ENCODE data around the gene MRPL10.
"Not testable (repeated sequence)": the region's sequence is repeated elsewhere in the genome, so short reads cannot be mapped to it uniquely, and the experiment has no call there.

The MRPL10 gene

DNA sequence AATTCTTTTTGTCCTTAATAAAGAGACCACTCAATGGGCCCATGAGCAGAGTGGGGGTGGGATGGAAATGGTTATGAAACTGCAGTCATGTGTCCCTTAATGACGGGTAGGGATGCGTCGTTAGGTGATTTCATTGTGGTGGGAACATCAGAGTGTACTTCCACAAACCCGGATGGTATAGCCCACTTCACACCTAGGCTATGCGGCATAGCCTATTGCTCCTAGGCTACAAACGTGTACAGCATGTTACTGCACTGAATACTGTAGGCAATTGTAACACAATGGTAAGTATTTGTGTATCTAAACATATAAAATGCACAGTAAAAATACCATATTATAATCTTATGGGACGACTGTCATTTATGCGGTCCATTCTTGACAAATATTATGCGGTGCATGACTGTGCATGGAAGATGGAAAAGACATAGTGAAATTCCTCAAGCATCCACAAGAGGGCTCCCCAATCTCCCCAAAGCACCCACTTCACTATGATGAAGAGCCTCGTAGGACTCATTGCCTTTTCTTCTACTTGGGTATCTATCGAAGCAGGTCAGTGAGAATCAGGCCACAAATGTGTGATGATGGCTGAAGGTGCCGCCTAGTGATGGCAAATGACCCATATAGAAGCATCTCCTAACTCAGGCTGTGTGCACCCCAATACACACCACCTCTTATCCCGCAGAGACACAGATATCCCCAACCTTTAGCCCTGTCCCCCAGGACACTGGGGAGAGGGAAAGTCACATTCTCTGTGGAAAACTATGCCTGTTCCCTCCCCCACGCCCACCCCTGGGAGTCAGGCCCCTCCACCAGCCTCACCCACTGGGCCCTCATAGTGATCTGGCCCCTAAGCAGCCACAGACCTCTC lies 54.8 kb downstream of the MRPL10 start:
- peak; percentile 2 for DNase-seq (ENCODE audit: low read depth)
- TF ChIP-seq, protein P1, sequence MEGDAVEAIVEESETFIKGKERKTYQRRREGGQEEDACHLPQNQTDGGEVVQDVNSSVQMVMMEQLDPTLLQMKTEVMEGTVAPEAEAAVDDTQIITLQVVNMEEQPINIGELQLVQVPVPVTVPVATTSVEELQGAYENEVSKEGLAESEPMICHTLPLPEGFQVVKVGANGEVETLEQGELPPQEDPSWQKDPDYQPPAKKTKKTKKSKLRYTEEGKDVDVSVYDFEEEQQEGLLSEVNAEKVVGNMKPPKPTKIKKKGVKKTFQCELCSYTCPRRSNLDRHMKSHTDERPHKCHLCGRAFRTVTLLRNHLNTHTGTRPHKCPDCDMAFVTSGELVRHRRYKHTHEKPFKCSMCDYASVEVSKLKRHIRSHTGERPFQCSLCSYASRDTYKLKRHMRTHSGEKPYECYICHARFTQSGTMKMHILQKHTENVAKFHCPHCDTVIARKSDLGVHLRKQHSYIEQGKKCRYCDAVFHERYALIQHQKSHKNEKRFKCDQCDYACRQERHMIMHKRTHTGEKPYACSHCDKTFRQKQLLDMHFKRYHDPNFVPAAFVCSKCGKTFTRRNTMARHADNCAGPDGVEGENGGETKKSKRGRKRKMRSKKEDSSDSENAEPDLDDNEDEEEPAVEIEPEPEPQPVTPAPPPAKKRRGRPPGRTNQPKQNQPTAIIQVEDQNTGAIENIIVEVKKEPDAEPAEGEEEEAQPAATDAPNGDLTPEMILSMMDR (IDR thresholded peaks at IDR 0.05; ENCODE audit: control insufficient read depth, extremely low read depth, insufficient read depth) = peak; percentile 62
- no peak overlapping the region for H3K4me3 ChIP-seq (ENCODE audit: low read depth, low read length)

DNA sequence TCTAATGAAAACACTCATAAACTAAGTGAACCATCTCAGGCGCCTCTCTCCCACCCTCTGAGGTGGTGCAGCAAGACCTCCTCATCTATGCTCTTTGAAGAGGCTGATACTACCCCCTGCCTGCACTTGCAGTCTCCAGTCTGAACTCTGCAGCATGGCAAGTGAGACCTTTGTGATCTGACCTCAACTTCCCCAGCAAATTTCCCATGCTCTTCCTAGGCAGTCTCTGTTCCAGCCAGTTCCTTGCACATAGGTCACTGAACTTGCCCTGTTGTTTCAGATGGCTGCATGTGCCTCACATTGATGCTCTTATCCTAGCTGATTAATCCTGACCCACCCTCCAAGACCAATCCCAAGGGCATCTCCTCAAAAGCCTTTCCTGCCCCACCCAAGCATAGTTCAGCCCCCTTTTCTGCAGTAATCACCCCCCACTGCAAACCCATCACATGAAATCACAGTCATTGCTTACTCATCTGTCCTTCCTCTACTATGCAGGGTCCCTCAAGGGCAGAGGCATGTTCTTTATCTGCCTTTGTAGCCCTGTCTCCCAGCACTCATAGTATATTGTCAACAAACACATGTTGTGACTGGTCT lies 56.3 kb downstream of the MRPL10 start:
- TF ChIP-seq, protein P1 (IDR thresholded peaks at IDR 0.05; ENCODE audit: control insufficient read depth, extremely low read depth, insufficient read depth) = no peak
- no peak for DNase-seq (ENCODE audit: low read depth)
- H3K4me3 ChIP-seq (ENCODE audit: low read depth, low read length) = no peak overlapping the region

DNA sequence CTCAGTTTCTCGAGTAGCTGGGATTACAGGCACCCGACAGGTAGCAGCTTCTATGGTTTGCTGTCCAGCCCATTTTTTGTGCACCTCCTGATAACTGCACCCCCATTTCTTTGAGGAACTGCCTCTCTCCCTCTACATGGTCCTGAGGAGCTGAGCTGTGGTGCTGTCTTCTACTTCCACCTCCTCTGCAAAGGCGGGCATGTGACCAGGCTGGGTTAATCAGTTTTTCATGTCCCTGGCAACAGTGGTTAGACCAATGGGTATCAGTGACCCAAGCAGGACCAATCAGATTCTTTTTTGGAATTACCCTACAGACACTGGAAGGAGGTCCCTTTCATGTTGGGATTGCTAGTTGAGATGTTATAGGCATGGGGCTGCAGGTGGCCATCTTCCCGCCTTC lies 57.0 kb downstream of the MRPL10 start:
- DNase-seq (ENCODE audit: low read depth) = no peak
- no peak overlapping the region for H3K4me3 ChIP-seq (ENCODE audit: low read depth, low read length)
- TF ChIP-seq, protein P1 (IDR thresholded peaks at IDR 0.05; ENCODE audit: control insufficient read depth, extremely low read depth, insufficient read depth) = no peak

DNA sequence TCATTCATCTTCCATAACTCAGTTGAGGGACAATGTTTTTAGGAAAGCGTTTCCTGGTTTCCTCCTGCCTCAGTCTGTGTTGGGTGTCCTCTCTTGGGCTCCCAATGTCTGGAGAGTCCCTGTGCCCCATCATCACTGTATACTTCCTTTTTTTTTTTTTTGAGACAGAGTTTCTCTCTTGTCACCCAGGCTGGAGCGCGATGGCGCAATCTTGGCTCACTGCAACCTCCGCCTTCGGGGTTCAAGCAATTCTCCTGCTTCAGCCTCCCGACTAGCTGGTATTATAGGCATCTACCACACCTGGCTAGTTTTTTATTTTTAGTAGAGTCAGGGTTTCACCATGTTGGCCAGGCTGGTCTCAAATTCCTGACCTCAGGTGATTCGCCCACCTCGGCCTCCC lies 57.7 kb downstream of the MRPL10 start:
- H3K4me3 ChIP-seq (ENCODE audit: low read depth, low read length); DNase-seq (ENCODE audit: low read depth): not testable (repeated sequence)
